T-helper 1 cell (primary cell): ENCODE results near the gene AHCYL2.

Experiments used
- DNase-seq, 5 donors: peaks; one replicate each; pipeline ENCODE4 v3.0.0-alpha.2; 2012 to 2020
- total RNA-seq, 4 donors: gene quantifications; one replicate each; lab custom pipeline; 2026; lab: John Stamatoyannopoulos, UW

AHCYL2 gene
- 16.5 to 25.4 (median 19.0) reads per million in 4 donors for total RNA-seq

DNA sequence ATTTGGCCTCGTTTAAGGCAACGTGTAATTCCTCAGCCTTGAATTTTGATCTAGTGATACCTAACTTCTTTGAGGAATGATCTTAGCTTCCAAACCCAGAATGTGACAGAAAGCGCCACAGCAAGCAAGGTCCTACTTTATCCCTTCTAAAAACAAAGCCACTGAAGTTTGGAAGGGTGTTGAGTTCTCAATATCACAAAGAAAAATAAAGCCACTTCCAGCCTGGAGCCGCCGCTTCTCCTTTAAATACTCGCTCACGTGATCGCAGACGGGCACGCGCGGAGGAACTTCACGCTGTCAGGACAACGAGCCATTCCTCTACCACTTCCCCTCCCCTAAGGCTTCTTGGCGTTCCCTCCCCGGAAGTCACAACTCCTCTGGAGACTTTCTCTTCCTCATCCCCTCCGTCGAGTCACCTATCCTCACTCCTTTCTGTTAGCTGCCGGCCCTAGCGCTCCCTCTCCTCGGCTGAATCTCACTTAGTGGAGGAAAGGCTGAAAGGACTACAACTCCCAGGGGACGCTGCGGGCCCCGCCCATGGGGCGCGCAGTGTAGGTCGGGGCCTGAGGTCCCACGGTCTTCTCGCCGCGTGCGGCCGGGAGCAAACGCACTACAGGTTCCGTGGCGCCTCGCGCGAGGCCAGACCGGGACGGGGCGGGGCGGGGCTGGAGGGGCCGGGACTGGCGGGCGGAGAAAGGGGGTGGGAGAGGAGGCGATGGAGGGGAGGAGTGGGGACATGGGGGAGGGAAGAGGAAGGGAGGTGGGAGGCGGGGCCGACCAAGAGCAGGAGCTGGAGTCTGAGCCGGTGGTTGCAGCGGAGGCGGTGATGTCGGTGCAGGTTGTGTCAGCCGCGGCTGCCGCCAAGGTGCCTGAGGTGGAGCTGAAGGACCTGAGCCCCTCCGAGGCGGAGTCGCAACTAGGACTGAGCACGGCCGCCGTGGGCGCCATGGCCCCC, at the start of gene AHCYL2:
AHCYL2 (plus strand) TSS at position 780 of the 955 bp plus-strand sequence.
- peak; percentile 97 to 99 (median 98) for DNase-seq

GRCh38 chr7:129176916-129177710, 47.7 kb upstream of the AHCYL2 start:
- no peak for DNase-seq

DNA sequence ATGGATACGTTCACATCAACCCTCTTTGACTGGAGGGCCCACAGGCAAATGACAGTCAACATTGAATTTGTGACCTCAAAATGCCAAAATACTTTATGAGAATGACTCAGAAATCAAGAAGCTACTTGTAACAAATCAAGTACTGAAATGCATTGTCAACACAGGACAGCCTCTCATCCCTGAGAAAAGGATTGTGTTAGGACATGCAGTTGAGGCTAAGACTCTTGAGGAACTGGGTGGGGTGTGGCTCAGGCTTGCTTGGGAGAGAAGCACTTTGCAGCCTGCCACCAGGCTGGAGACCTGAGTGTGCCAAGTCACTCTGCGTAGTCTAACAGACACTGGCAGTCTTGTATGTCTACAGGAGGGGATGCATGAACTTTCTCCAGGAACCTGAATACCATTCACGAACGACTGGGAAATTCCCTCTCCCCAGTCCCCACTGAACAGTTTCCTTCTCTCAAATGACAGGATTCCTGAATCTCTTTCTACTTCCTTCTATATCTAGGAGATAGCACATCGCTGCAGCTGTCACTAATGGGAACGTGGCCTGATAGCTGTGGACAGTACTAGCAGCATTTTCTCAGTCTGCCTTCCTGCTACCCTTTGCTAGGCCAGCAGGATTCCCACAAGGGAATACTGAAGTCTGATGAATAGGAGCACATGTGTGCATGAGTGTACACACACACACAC, 39.7 kb upstream of the AHCYL2 start:
- no peak for DNase-seq

DNA sequence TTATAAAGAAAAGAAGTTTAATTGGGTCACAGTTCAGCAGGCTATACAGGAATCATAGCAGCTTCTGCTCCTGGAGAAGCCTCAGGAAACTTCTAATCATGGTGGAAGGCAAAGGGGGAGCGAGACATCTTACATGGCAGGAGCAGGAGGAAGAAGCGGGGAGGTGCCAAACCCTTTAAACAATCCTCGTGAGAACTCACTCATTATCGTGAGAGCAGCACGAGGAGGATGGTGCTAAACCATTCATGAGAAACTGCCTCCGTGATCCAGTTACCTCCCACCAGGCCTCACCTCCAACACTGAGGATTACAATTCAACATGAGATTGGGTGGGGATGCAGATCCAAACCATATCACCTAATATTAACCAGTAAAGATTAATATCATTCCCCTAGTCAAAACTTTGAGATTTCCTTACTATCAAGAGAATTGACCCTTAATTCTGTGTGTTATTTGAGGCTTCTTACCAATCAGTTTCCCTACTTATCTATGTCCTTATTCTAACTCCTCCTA, 38.0 kb upstream of the AHCYL2 start:
- no peak for DNase-seq

GRCh38 chr7:129187681-129188371, 37.0 kb upstream of the AHCYL2 start:
- DNase-seq, result no peak

DNA sequence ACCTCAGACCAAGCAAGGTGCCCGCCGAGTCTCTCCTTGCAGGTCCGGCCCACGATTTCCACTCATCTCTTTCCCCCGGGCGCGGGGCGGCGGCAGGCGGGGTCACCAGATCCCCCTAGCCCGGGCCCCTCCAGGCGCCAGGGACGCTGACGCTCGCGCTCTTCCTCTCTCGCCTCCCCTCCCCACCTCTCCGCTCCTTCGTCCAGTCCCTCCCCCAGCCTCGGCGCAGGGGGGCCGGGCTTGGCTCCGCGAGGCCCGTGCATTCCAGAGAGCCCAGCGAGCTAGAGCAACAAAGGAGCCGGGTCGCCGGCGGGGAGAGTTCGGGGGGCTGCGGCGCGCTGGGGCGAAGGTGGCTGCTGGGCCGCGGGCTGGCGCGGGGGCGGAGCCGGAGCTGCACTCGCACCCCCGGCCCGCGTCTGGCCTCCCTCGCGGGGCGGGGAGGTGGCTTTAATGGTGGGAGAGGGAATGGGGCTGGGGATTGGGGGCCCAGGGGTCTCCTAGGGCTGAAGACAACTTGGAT, 36.4 kb upstream of the AHCYL2 start, which contains the start of gene SMO:
SMO (plus strand) TSS at position 262 of the 520 bp plus-strand sequence. CDS start 519 bp downstream, outside the sequence.
- no peak for DNase-seq

DNA sequence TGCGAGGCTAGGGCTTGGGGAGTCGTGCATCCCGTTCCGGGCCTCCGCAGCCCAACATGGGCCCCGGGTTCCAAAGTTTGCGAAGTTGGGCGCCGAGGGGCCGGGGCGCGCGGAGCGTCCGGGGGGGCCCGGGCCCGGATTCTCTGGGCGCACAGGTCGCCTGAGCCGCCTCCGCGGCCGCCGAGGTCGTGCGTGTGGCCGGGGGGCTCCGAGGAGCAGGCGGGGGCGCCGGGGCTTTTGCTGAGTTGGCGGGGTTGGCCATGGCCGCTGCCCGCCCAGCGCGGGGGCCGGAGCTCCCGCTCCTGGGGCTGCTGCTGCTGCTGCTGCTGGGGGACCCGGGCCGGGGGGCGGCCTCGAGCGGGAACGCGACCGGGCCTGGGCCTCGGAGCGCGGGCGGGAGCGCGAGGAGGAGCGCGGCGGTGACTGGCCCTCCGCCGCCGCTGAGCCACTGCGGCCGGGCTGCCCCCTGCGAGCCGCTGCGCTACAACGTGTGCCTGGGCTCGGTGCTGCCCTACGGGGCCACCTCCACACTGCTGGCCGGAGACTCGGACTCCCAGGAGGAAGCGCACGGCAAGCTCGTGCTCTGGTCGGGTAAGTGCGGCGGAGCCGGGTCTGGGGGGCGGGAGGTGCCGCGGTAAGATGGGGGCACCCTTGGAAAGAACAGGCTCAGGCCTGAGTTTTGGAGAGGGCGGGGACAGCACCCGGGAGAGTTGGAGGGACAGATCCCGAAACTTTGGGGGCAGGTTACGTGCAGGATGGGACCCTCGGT, 35.8 kb upstream of the AHCYL2 start:
- no peak for DNase-seq

DNA sequence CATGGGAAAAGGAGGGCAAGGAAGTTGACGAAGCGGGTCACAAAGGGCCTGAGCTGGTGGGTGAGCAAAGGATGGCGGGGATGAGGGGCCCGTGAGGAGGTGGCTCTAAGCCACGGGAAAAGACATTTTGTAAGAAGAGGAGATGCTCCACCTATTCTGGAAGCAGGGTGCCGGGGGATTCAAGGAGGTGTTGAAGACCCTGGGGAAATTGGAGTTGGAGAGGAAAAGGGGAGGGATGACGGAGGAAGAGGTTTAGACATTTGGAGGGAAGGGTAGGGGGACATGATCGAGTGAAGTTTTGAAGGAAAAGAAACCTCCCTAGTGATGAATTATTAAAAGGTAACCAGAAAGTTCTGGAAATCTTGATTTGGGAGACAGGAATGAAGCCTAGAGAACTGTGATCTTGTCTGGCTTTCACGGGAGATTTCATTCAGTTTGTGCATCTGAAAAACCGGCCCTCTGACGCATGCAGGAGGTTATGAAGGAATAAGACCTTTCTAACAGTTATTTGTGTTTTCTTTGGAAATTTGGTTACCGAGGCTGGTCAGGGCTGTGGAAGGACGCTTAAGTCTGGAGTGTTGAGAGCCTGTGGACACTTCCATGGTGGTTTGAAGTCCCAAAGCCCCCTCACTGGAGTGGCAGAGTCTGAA, 35.0 kb upstream of the AHCYL2 start:
- DNase-seq, result no peak

- no peak for DNase-seq
Observed at GRCh38 chr7:129191272-129191671, 33.6 kb upstream of the AHCYL2 start.

DNA sequence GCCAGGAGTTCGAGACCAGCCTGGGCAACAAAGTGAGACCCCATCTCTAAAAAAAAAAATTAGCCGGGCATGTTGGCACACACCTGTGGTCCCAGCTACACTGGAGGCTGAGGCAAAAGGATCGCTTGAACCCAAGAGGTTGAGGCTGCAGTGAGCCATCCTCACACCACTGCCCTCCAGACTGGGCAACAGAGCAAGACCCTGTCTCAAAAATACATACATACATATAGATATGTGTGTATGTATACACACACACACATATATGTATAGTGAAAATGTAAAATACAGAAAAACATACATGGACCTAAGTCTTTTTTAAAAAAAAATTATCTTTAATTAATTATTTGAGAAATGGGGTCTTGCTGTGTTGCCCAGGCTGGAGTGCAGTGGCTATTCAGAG, 30.9 kb upstream of the AHCYL2 start:
- no peak for DNase-seq

GRCh38 chr7:129197771-129198170, 27.1 kb upstream of the AHCYL2 start:
- DNase-seq, result no peak

GRCh38 chr7:129199406-129199805, 25.4 kb upstream of the AHCYL2 start:
- no peak for DNase-seq

DNA sequence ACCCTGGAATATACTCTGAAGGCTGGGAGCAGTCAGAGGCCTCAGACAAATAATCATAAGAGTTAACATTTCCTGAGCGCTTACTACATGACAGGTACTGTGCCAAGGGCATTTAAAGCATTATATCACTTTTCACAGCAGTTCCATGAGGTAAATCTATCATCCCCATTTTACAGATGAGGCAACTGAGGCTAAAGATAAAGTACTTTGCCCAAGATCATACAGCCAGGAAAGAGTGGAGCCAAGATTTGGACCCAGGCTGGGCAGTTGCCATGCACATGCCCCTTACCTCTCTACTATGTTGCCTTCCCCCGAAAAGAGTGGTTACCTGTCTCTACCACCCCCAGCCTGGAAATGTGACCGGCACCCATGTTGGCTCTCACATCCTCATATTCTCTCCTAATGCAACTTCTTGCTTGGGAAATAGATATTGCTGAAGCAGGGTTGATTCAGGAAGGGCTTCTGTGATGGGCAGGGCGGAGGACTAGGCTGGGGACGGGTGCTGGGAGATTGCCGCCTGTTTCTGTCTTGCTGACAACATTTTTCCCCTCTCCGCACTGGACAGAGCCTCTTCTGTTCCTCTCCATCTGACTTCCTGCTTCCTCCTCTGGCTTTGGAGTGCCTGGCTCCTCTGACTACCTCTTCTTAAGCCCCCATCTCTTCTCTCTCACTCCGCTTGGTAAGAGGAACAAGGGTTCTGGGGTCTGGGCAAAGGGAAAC, 22.6 kb upstream of the AHCYL2 start:
- no peak for DNase-seq

DNA sequence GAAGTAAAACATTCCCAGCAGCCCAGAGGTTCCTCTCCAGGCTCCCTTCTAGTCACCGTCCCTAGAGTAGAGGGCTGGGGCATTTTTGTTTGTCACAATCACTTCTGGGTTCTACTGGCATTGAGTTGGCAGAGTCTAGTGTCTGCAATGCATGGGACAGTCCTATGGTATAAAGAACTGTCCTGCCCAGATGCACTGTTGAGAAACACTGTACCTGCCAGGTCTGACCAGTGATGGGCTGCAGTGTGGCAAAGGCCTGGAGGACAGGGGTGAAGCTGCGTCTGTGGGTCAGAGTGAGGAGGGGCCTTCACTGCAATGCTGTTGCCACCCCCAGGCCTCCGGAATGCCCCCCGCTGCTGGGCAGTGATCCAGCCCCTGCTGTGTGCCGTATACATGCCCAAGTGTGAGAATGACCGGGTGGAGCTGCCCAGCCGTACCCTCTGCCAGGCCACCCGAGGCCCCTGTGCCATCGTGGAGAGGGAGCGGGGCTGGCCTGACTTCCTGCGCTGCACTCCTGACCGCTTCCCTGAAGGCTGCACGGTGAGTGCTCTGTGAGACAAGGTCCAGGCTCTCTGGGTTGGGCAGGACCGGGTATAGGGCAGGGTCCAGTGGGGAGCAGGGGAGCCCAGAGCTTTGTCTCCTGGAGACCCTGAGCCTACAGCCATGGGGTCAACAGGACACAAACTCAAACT, 21.6 kb upstream of the AHCYL2 start:
- DNase-seq, result no peak

- no peak for DNase-seq
Observed at GRCh38 chr7:129205126-129205818, 19.6 kb upstream of the AHCYL2 start.

DNA sequence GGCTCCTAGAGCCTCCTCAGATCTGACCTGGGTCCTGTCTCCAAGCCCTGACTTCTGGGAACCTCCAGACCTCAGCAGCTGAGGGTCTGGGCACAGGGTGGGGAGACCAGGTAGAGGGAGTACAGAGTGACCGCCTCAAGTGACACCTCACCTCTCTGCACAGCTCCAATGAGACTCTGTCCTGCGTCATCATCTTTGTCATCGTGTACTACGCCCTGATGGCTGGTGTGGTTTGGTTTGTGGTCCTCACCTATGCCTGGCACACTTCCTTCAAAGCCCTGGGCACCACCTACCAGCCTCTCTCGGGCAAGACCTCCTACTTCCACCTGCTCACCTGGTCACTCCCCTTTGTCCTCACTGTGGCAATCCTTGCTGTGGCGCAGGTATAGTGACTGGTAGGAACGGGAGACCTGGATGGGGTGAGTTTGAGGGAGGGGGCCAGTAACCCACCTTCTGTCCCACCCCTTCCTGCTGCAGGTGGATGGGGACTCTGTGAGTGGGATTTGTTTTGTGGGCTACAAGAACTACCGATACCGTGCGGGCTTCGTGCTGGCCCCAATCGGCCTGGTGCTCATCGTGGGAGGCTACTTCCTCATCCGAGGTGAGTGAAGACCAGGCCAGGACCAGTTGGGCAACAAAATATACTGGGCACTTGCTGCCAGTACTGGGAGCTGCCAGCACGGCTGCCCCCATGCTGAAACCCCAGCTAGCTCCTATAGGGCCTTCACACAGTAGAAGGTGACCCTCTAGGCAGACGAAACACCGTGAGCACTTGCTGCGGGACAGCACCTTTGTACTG, 18.6 kb upstream of the AHCYL2 start:
- DNase-seq, result no peak

GRCh38 chr7:129208667-129209066, 16.2 kb upstream of the AHCYL2 start:
- DNase-seq, result no peak
